NCI-H1436 treated with DMSO at 0.1 percent for 48 hours (cell line): ENCODE data around the gene WIPI1.

ENCODE experiments used
- DNase-seq: peaks from one replicate; lab custom pipeline; 2025; lab: John Stamatoyannopoulos, UW

Gene WIPI1

GRCh38 chr17:68460715-68461114, 3.4 kb upstream of the WIPI1 start:
- no peak for DNase-seq

GRCh38 chr17:68460146-68460545, 2.9 kb upstream of the WIPI1 start:
- DNase-seq: no peak

GRCh38 chr17:68459037-68459639, 1.8 kb upstream of the WIPI1 start:
- DNase-seq: no peak

- no peak for DNase-seq
These were observed 1.2 kb upstream of the WIPI1 start for GRCh38 chr17:68458260-68459036.

- peak; percentile 88 for DNase-seq
These were observed 403 bp upstream of the WIPI1 start for GRCh38 chr17:68457539-68458259.

GRCh38 chr17:68456339-68457167, 743 bp downstream of the WIPI1 start:
- DNase-seq: no peak

GRCh38 chr17:68455901-68456338, 1.4 kb downstream of the WIPI1 start:
- DNase-seq: peak; percentile 65

- DNase-seq: no peak
These were observed 3.2 kb downstream of the WIPI1 start for GRCh38 chr17:68453991-68454665.

- no peak for DNase-seq
These were observed 4.5 kb downstream of the WIPI1 start for GRCh38 chr17:68452724-68453290.

GRCh38 chr17:68451670-68452354, 5.5 kb downstream of the WIPI1 start:
- DNase-seq: no peak

- no peak for DNase-seq
These were observed 6.5 kb downstream of the WIPI1 start for GRCh38 chr17:68450801-68451200.

GRCh38 chr17:68450391-68450790, 6.9 kb downstream of the WIPI1 start:
- DNase-seq: no peak

GRCh38 chr17:68449021-68449739, 8.1 kb downstream of the WIPI1 start:
- no peak for DNase-seq

- DNase-seq: no peak
These were observed 10.7 kb downstream of the WIPI1 start for GRCh38 chr17:68446626-68447041.

- no peak for DNase-seq
These were observed 11.6 kb downstream of the WIPI1 start for GRCh38 chr17:68445671-68446070.

- no peak for DNase-seq
These were observed 13.3 kb downstream of the WIPI1 start for GRCh38 chr17:68443972-68444464.

- no peak for DNase-seq
These were observed 16.1 kb downstream of the WIPI1 start for GRCh38 chr17:68441070-68441770.

- no peak for DNase-seq
These were observed 16.8 kb downstream of the WIPI1 start for GRCh38 chr17:68440526-68440925.

GRCh38 chr17:68439656-68440290, 17.5 kb downstream of the WIPI1 start:
- DNase-seq: no peak
